GF-D8 (cell line): Measurements from ENCODE around the gene ADAMTS2.

Source experiments
- DNase-seq: peaks from one replicate; lab custom pipeline; 2025; lab: John Stamatoyannopoulos, UW

Gene ADAMTS2

GRCh38 chr5:179266291-179267070, 78.8 kb downstream of the ADAMTS2 start:
- DNase-seq = no peak

GRCh38 chr5:179265514-179266290, 79.6 kb downstream of the ADAMTS2 start:
- DNase-seq = no peak

- DNase-seq = no peak
Observed at GRCh38 chr5:179264783-179265513, 80.3 kb downstream of the ADAMTS2 start.

GRCh38 chr5:179264053-179264782, 81.0 kb downstream of the ADAMTS2 start:
- DNase-seq = no peak

- no peak for DNase-seq
Observed at GRCh38 chr5:179263391-179264052, 81.7 kb downstream of the ADAMTS2 start.

GRCh38 chr5:179262126-179262920, 82.9 kb downstream of the ADAMTS2 start:
- no peak for DNase-seq

- DNase-seq = no peak
Observed at GRCh38 chr5:179261301-179262125, 83.7 kb downstream of the ADAMTS2 start.

GRCh38 chr5:179260324-179261070, 84.8 kb downstream of the ADAMTS2 start:
- no peak for DNase-seq

- no peak for DNase-seq
Observed at GRCh38 chr5:179259731-179260323, 85.4 kb downstream of the ADAMTS2 start.

GRCh38 chr5:179258922-179259730, 86.1 kb downstream of the ADAMTS2 start:
- DNase-seq = no peak

- DNase-seq = no peak
Observed at GRCh38 chr5:179258001-179258921, 87.0 kb downstream of the ADAMTS2 start.

- DNase-seq = no peak
Observed at GRCh38 chr5:179257176-179257682, 88.0 kb downstream of the ADAMTS2 start.

GRCh38 chr5:179256328-179257175, 88.7 kb downstream of the ADAMTS2 start:
- DNase-seq = no peak

- no peak for DNase-seq
Observed at GRCh38 chr5:179255527-179256327, 89.5 kb downstream of the ADAMTS2 start.
